Measurements from ENCODE around the gene ARHGAP21.

GRCh38 chr10:24597961-24598360 lies 125.7 kb downstream of the ARHGAP21 start:
- TF ChIP-seq CTCF (IDR thresholded peaks at IDR 0.05; ENCODE audit: poor library complexity, severe bottlenecking) (no peak), SMC3 (conservative IDR thresholded peaks at IDR 0.05; ENCODE audit: poor library complexity) (no peak), TAF1 (IDR thresholded peaks at IDR 0.05; ENCODE audit: low read depth) (no peak), REST (IDR thresholded peaks at IDR 0.05; ENCODE audit: borderline replicate concordance) (no peak), EZH2 (IDR thresholded peaks at IDR 0.05; ENCODE audit: borderline replicate concordance, insufficient read depth, low read length, poor library complexity, severe bottlenecking) (no peak)

All from neural cell (in vitro differentiated cells).